ENCODE measurements around the gene ANKS6.

Gene ANKS6

GRCh38 chr9:98795970-98796363 lies 388 bp downstream of the ANKS6 start:
- Histone ChIP-seq H3K27me3 (ENCODE audit: control insufficient read depth, insufficient read depth, low read length) (no peaks in the 10 kb centered on the region), H3K27ac (ENCODE audit: low read depth, low read length) (peak overlapping the region; percentile 31), H3K9ac (ENCODE audit: low read length) (no peak overlapping the region), H3K4me1 (ENCODE audit: control insufficient read depth, insufficient read depth, low read length) (peaks cover 6% of the 10 kb centered on the region), H3K4me3 (ENCODE audit: low read length) (peak overlapping the region; percentile 68), H3K36me3 (ENCODE audit: control insufficient read depth, insufficient read depth, low read length) (no peaks in the 10 kb centered on the region)

- no peak overlapping the region for H3K9ac ChIP-seq (ENCODE audit: low read length)
- H3K27ac ChIP-seq (ENCODE audit: low read depth, low read length): peak overlapping the region; percentile 31
Observed at GRCh38 chr9:98795295-98795955, 930 bp downstream of the ANKS6 start.

GRCh38 chr9:98794802-98795201 lies 1.6 kb downstream of the ANKS6 start:
- H3K4me1 ChIP-seq (ENCODE audit: control insufficient read depth, insufficient read depth, low read length): peaks cover 9% of the 10 kb centered on the region
- no peak overlapping the region for H3K9ac ChIP-seq (ENCODE audit: low read length)
- peak overlapping the region; percentile 68 for H3K4me3 ChIP-seq (ENCODE audit: low read length)

More at GRCh38 chr9:98795295-98795955, 930 bp downstream of the ANKS6 start:
- H3K4me1 ChIP-seq (ENCODE audit: control insufficient read depth, insufficient read depth, low read length): peaks cover 9% of the 10 kb centered on the region
- H3K36me3 ChIP-seq (ENCODE audit: control insufficient read depth, insufficient read depth, low read length): no peaks in the 10 kb centered on the region
- H3K27me3 ChIP-seq (ENCODE audit: control insufficient read depth, insufficient read depth, low read length): no peaks in the 10 kb centered on the region
- H3K4me3 ChIP-seq (ENCODE audit: low read length): peak overlapping the region; percentile 68

GRCh38 chr9:98793031-98793430 lies 3.3 kb downstream of the ANKS6 start:
- no peak overlapping the region for H3K27ac ChIP-seq (ENCODE audit: low read depth, low read length)
- H3K27me3 ChIP-seq (ENCODE audit: control insufficient read depth, insufficient read depth, low read length): no peaks in the 10 kb centered on the region
- no peak overlapping the region for H3K4me3 ChIP-seq (ENCODE audit: low read length)
- no peaks in the 10 kb centered on the region for H3K36me3 ChIP-seq (ENCODE audit: control insufficient read depth, insufficient read depth, low read length)
- peaks cover 9% of the 10 kb centered on the region for H3K4me1 ChIP-seq (ENCODE audit: control insufficient read depth, insufficient read depth, low read length)
- no peak overlapping the region for H3K9ac ChIP-seq (ENCODE audit: low read length)

More at GRCh38 chr9:98794802-98795201, 1.6 kb downstream of the ANKS6 start:
- Histone ChIP-seq H3K36me3 (ENCODE audit: control insufficient read depth, insufficient read depth, low read length) (no peaks in the 10 kb centered on the region), H3K27ac (ENCODE audit: low read depth, low read length) (no peak overlapping the region), H3K27me3 (ENCODE audit: control insufficient read depth, insufficient read depth, low read length) (no peaks in the 10 kb centered on the region)

- Histone ChIP-seq H3K4me3 (ENCODE audit: low read length) (no peak overlapping the region), H3K27ac (ENCODE audit: low read depth, low read length) (no peak overlapping the region), H3K9ac (ENCODE audit: low read length) (no peak overlapping the region), H3K36me3 (ENCODE audit: control insufficient read depth, insufficient read depth, low read length) (no peaks in the 10 kb centered on the region), H3K27me3 (ENCODE audit: control insufficient read depth, insufficient read depth, low read length) (no peaks in the 10 kb centered on the region), H3K4me1 (ENCODE audit: control insufficient read depth, insufficient read depth, low read length) (peaks cover 9% of the 10 kb centered on the region)
Observed at GRCh38 chr9:98791608-98792490, 4.5 kb downstream of the ANKS6 start.

GRCh38 chr9:98790842-98791607 lies 5.3 kb downstream of the ANKS6 start:
- H3K27ac ChIP-seq (ENCODE audit: low read depth, low read length): no peak overlapping the region
- H3K4me3 ChIP-seq (ENCODE audit: low read length): no peak overlapping the region
- no peak overlapping the region for H3K9ac ChIP-seq (ENCODE audit: low read length)
- H3K36me3 ChIP-seq (ENCODE audit: control insufficient read depth, insufficient read depth, low read length): no peaks in the 10 kb centered on the region
- peaks cover 9% of the 10 kb centered on the region for H3K4me1 ChIP-seq (ENCODE audit: control insufficient read depth, insufficient read depth, low read length)
- H3K27me3 ChIP-seq (ENCODE audit: control insufficient read depth, insufficient read depth, low read length): no peaks in the 10 kb centered on the region

- Histone ChIP-seq H3K36me3 (ENCODE audit: control insufficient read depth, insufficient read depth, low read length) (no peaks in the 10 kb centered on the region), H3K27me3 (ENCODE audit: control insufficient read depth, insufficient read depth, low read length) (no peaks in the 10 kb centered on the region), H3K9ac (ENCODE audit: low read length) (no peak overlapping the region), H3K27ac (ENCODE audit: low read depth, low read length) (no peak overlapping the region), H3K4me1 (ENCODE audit: control insufficient read depth, insufficient read depth, low read length) (peaks cover 5% of the 10 kb centered on the region), H3K4me3 (ENCODE audit: low read length) (no peak overlapping the region)
Observed at GRCh38 chr9:98790134-98790841, 6.1 kb downstream of the ANKS6 start.

GRCh38 chr9:98789483-98790133 lies 6.7 kb downstream of the ANKS6 start:
- Histone ChIP-seq H3K36me3 (ENCODE audit: control insufficient read depth, insufficient read depth, low read length) (no peaks in the 10 kb centered on the region), H3K27me3 (ENCODE audit: control insufficient read depth, insufficient read depth, low read length) (no peaks in the 10 kb centered on the region), H3K4me1 (ENCODE audit: control insufficient read depth, insufficient read depth, low read length) (peaks cover 3% of the 10 kb centered on the region), H3K9ac (ENCODE audit: low read length) (no peak overlapping the region), H3K4me3 (ENCODE audit: low read length) (no peak overlapping the region), H3K27ac (ENCODE audit: low read depth, low read length) (no peak overlapping the region)

GRCh38 chr9:98787766-98788335 lies 8.5 kb downstream of the ANKS6 start:
- peaks cover 3% of the 10 kb centered on the region for H3K4me1 ChIP-seq (ENCODE audit: control insufficient read depth, insufficient read depth, low read length)
- no peaks in the 10 kb centered on the region for H3K27me3 ChIP-seq (ENCODE audit: control insufficient read depth, insufficient read depth, low read length)
- peaks cover 4% of the 10 kb centered on the region for H3K36me3 ChIP-seq (ENCODE audit: control insufficient read depth, insufficient read depth, low read length)
- no peak overlapping the region for H3K9ac ChIP-seq (ENCODE audit: low read length)
- H3K4me3 ChIP-seq (ENCODE audit: low read length): no peak overlapping the region
- H3K27ac ChIP-seq (ENCODE audit: low read depth, low read length): no peak overlapping the region

- H3K36me3 ChIP-seq (ENCODE audit: control insufficient read depth, insufficient read depth, low read length): peaks cover 4% of the 10 kb centered on the region
- H3K9ac ChIP-seq (ENCODE audit: low read length): no peak overlapping the region
- H3K4me1 ChIP-seq (ENCODE audit: control insufficient read depth, insufficient read depth, low read length): peaks cover 3% of the 10 kb centered on the region
- H3K27ac ChIP-seq (ENCODE audit: low read depth, low read length): no peak overlapping the region
- H3K4me3 ChIP-seq (ENCODE audit: low read length): no peak overlapping the region
- no peaks in the 10 kb centered on the region for H3K27me3 ChIP-seq (ENCODE audit: control insufficient read depth, insufficient read depth, low read length)
Observed at GRCh38 chr9:98786750-98787510, 9.4 kb downstream of the ANKS6 start.
